SU-DHL-6 (cell line): Measurements from ENCODE around the gene ASB3.

Experiments used
- H2AFZ ChIP-seq: fragments of 200-600 bp; sonication (generic); 2 replicates; pipeline ENCODE4 v1.6.1; 2014; ENCODE audit warnings: low read depth, mild to moderate bottlenecking, moderate library complexity, mixed read lengths, antibody characterized with exemption, low read length; ENCODE audit not compliant: severe bottlenecking
- H3F3A ChIP-seq: fragments of 200-600 bp; shearing (Covaris generic); 2 replicates; pipeline ENCODE4 v1.6.0; 2016; ENCODE audit warnings: antibody characterized with exemption, mild to moderate bottlenecking; ENCODE audit not compliant: insufficient read depth
- H3K27ac ChIP-seq: fragments of 200-600 bp; sonication (generic); 2 replicates; pipeline ENCODE4 v1.5.1; 2016; ENCODE audit warnings: low read depth, mild to moderate bottlenecking, low read length, moderate library complexity, mixed read lengths
- H3K27me3 ChIP-seq: fragments of 200-600 bp; sonication (generic), shearing (Covaris generic); 2 replicates; pipeline ENCODE4 v1.6.0; 2014; ENCODE audit warnings: mild to moderate bottlenecking, low read length
- H3K36me3 ChIP-seq: fragments of 200-600 bp; sonication (generic); 2 replicates; pipeline ENCODE4 v1.6.1; 2014; ENCODE audit warnings: mild to moderate bottlenecking, low read length, mixed read lengths
- H3K4me2 ChIP-seq: fragments of 300-600, 200-600 bp; shearing (Covaris generic), sonication (generic); 2 replicates; pipeline ENCODE4 v1.6.0; 2014; ENCODE audit warnings: low read length, low read depth, mild to moderate bottlenecking; ENCODE audit not compliant: poor library complexity, severe bottlenecking
- H3K4me3 ChIP-seq: fragments of 200-600 bp; sonication (generic); 2 replicates; pipeline ENCODE4 v1.5.1; 2014; ENCODE audit warnings: antibody characterized with exemption, low read length, mild to moderate bottlenecking, mixed read lengths; ENCODE audit not compliant: insufficient read depth, poor library complexity, severe bottlenecking
- H3K79me2 ChIP-seq: fragments of 200-600 bp; sonication (generic); 2 replicates; pipeline ENCODE4 v1.6.1; 2014; ENCODE audit warnings: mild to moderate bottlenecking, low read length, moderate library complexity; ENCODE audit not compliant: insufficient read depth
- H3K9ac ChIP-seq: fragments of 200-600 bp; sonication (generic); 2 replicates; pipeline ENCODE4 v1.7.0; 2014; ENCODE audit warnings: mild to moderate bottlenecking, low read length
- H3K9me2 ChIP-seq: fragments of 200-600 bp; sonication (generic); replicated peaks from 2 replicates; pipeline ENCODE4 v1.6.1; 2014; ENCODE audit warnings: low read length; ENCODE audit not compliant: insufficient read depth
- H3K9me3 ChIP-seq: fragments of 200-600 bp; sonication (generic); 2 replicates; pipeline ENCODE4 v1.6.1; 2014; ENCODE audit warnings: low read length, mixed read lengths; ENCODE audit not compliant: insufficient read depth
- H4K20me1 ChIP-seq: fragments of 200-600 bp; sonication (generic); 2 replicates; pipeline ENCODE4 v1.6.1; 2014; ENCODE audit warnings: low read depth, mild to moderate bottlenecking, antibody characterized with exemption, low read length, moderate library complexity, mixed read lengths
- CTCF ChIP-seq: fragments of 200-600 bp; sonication (generic); IDR thresholded peaks from one replicate; pipeline ENCODE4 v1.5.1; 2017; ENCODE audit warnings: antibody characterized with exemption, mild to moderate bottlenecking, low read length, moderate library complexity; ENCODE audit not compliant: insufficient read depth, poor library complexity, severe bottlenecking
- EZH2phosphoT487 ChIP-seq: fragments of 200-600 bp; sonication (generic), shearing (Covaris generic); conservative IDR thresholded peaks from 2 replicates; pipeline ENCODE4 v1.6.1; 2018; ENCODE audit warnings: mild to moderate bottlenecking, antibody characterized with exemption, low read length, moderate library complexity, mixed read lengths

Gene ASB3

DNA sequence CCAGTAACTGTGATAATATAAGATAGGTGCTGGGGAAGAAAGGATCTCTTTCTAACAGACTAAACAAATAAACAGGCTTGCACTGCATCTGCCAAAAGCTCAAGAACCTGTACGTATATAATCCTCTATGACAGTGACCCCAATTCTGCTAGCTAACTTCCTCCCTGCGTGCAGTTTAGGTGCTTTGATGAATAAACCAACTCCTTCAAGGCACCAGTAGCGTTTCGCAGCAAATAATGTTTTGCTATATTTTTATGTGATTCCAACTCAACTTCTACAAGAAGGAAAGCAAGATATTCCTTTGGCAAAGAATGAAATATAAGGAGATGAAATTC, 154.7 kb downstream of the ASB3 start:
- no peaks in the 10 kb centered on the region for H4K20me1 ChIP-seq
- H2AFZ ChIP-seq, result no peak overlapping the region
- H3K79me2 ChIP-seq, result no peaks in the 10 kb centered on the region
- no peak overlapping the region for H3K4me2 ChIP-seq
- no peak overlapping the region for H3K27ac ChIP-seq
- H3K4me3 ChIP-seq, result no peak overlapping the region
- H3K9ac ChIP-seq, result no peak overlapping the region
- no peaks in the 10 kb centered on the region for H3K9me3 ChIP-seq
- no peaks in the 10 kb centered on the region for H3K27me3 ChIP-seq
- H3K36me3 ChIP-seq, result no peaks in the 10 kb centered on the region
- TF ChIP-seq EZH2phosphoT487, result no peak
- no peaks in the 10 kb centered on the region for H3K9me2 ChIP-seq
- no peaks in the 10 kb centered on the region for H3F3A ChIP-seq

DNA sequence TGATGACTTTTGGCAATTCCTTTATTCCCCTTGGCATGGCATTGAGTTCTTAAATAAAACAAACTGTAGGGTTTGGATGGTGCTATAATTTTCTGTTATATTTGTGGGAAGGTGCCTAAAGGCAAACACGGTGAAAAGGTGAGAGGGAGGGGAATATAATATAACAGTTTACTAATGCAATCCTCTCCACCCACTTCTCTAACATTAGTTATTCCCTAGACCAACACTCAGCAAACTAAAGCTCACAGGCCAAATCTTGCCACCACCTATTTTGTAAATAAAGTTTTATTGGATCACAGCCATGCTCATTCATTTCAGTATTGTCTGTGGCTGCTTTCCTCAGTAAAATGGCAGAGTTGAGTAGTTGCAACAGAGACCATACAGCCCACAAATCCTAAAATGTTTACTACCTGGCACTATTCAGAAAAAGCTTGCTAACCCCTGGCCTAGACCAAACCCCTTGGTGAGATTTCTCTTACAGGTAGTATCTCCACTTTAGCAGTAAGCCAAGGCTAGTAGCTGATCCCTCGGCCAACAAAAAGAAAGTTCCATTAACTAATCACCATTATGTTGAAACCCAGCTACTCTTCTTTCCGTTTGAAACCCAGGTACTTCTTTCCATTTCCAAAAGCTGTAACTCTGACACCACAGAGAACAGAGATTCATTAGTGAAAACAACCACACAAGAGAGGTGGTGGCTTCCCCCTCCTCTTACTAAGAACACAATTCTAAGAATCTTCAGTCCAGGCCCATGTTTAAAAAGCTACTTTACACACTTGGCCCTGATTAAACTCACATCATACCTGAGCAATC, 155.2 kb downstream of the ASB3 start:
- Histone ChIP-seq H3K79me2 (no peaks in the 10 kb centered on the region), H3F3A (no peaks in the 10 kb centered on the region)

GRCh38 chr2:53630026-53630606, 156.6 kb downstream of the ASB3 start:
- H3K79me2 ChIP-seq, result no peaks in the 10 kb centered on the region
- no peaks in the 10 kb centered on the region for H3K27me3 ChIP-seq
- H3K9me2 ChIP-seq, result no peaks in the 10 kb centered on the region
- H3K9me3 ChIP-seq, result no peaks in the 10 kb centered on the region
- H3K36me3 ChIP-seq, result no peaks in the 10 kb centered on the region
- H3K4me3 ChIP-seq, result no peak overlapping the region
- no peak overlapping the region for H3K4me2 ChIP-seq
- H3K9ac ChIP-seq, result no peak overlapping the region
- no peaks in the 10 kb centered on the region for H3F3A ChIP-seq
- TF ChIP-seq CTCF (no peak), EZH2phosphoT487 (no peak)
- no peak overlapping the region for H3K27ac ChIP-seq
- H4K20me1 ChIP-seq, result no peaks in the 10 kb centered on the region
- no peak overlapping the region for H2AFZ ChIP-seq

More for the DNA sequence above, 155.2 kb downstream of the ASB3 start:
- H3K27me3 ChIP-seq, result no peaks in the 10 kb centered on the region
- H3K4me2 ChIP-seq, result no peak overlapping the region
- no peak overlapping the region for H3K4me3 ChIP-seq
- TF ChIP-seq CTCF (no peak), EZH2phosphoT487 (no peak)
- no peak overlapping the region for H3K9ac ChIP-seq
- no peaks in the 10 kb centered on the region for H3K9me3 ChIP-seq
- no peaks in the 10 kb centered on the region for H3K36me3 ChIP-seq
- H3K9me2 ChIP-seq, result no peaks in the 10 kb centered on the region
- H3K27ac ChIP-seq, result no peak overlapping the region
- H4K20me1 ChIP-seq, result no peaks in the 10 kb centered on the region
- H2AFZ ChIP-seq, result no peak overlapping the region

DNA sequence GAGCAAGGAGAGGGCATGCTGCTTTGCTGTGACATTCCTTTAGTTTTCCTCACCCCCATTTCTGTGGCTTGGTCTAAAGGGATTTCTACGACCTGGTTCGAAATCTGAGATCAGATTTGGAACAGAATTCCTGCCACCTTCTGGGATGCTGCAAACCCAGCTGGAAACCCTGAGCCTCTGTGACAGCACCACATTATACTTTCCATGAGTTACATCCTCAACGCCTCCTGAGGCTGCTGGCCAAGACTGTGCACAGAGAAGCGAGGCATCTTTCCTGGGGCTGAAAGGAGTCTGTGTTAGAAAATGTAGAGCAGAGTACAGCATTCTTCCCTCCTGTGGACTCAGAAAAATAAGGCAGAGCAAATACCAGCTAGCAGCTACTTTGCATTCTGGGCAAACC, 157.3 kb downstream of the ASB3 start:
- Histone ChIP-seq H3K27ac (no peak overlapping the region), H3K27me3 (no peaks in the 10 kb centered on the region), H3K79me2 (no peaks in the 10 kb centered on the region), H3K36me3 (no peaks in the 10 kb centered on the region), H2AFZ (no peak overlapping the region), H3K9ac (no peak overlapping the region), H3K9me2 (no peaks in the 10 kb centered on the region), H3K4me3 (no peak overlapping the region), H3K4me2 (no peak overlapping the region), H4K20me1 (no peaks in the 10 kb centered on the region), H3K9me3 (no peaks in the 10 kb centered on the region), H3F3A (no peaks in the 10 kb centered on the region)
- TF ChIP-seq EZH2phosphoT487 (no peak), CTCF (no peak)
